Right cardiac atrium (tissue), 5 donors: Measurements from ENCODE around the gene WNK1. TPM values are rescaled to one million over a fixed set of nuclear protein-coding genes. Genes with fewer than 3 reads are reported as not detected.
A peak's percentile ranks its signal among the peaks of the same experiment; 100 is the strongest.

ENCODE experiments used
- ATAC-seq, 2 donors: fragments of 200-7000 bp; cut with Tn5 transposase; one replicate each; pipeline versions ENCODE4 v1.8.0 to v1.9.1; 2020; ENCODE audit warnings: moderate library complexity in 2 of 2, mild to moderate bottlenecking in 1 of 2
- DNase-seq, 3 donors: peaks; one replicate each; pipeline ENCODE4 v3.0.0-alpha.2; 2020
- H3K27ac ChIP-seq: one replicate; pipeline ENCODE4 v1.5.1; 2013; ENCODE audit warnings: mild to moderate bottlenecking, low read length, control low read depth, moderate library complexity
- H3K27me3 ChIP-seq: one replicate; pipeline ENCODE4 v1.6.1; 2013; ENCODE audit not compliant: control insufficient read depth, insufficient read depth
- H3K4me1 ChIP-seq: one replicate; pipeline ENCODE4 v1.6.1; 2013; ENCODE audit warnings: low read length; ENCODE audit not compliant: control insufficient read depth, insufficient read depth
- H3K4me3 ChIP-seq: one replicate; pipeline ENCODE4 v1.5.1; 2013; ENCODE audit warnings: low read length, control low read depth
- H3K9me3 ChIP-seq: one replicate; pipeline ENCODE4 v1.6.1; 2013; ENCODE audit warnings: low read length; ENCODE audit not compliant: control insufficient read depth
- WGBS: extraction: QIAGEN DNeasy Blood & Tissue Kit; methylation state at CpG from one replicate; pipeline ENCODE4 v1.1.7; 2013; 5-methylcytosine and 5-hydroxymethylcytosine counted together
- intact Hi-C, 4 donors: fragments of 100-400 bp; cut with DNase I; formaldehyde crosslinking; loops; one replicate each; pipeline versions ENCODE4 v1.11.0 to v1.14.0; 2022 to 2023
- polyA plus RNA-seq: library from polyadenylated mRNA; stranded (reverse); fragments of 200-250 nt; gene quantifications from one replicate; pipeline ENCODE4 v1.2.3, GENCODE V29; 2013
- total RNA-seq, 4 donors: library from RNA; stranded (reverse); fragmentation: NEBNext Ultra II Directional; extraction: Animal tissue kit (Norgen Biotek cat#: 25700); gene quantifications; one replicate each; pipeline ENCODE4 v1.2.1, GENCODE V29; 2021
- donor health status: healthy with polysubstance abuse.
- donor health status: DM: no; HTN: yes; CAD: no.
- donor health status: DM: no; HTN: no; CAD: no.
- donor health status: DM: no; HTN: yes; CAD: no; lungs with severe emphysema.
- donor health status: DM: yes; HTN: yes; CAD: no.

Gene WNK1
- total and polyA plus RNA-seq, 5 donors = 88.2 to 319 (median 249) TPM

GRCh38 chr12:749751-750270 is 2.6 kb upstream of the WNK1 start:
- DNase-seq (no peak), ATAC-seq (no peak)
- no peak overlapping the region for H3K27ac ChIP-seq
- H3K4me1 ChIP-seq = no peaks in the 10 kb centered on the region
- no peaks in the 10 kb centered on the region for H3K27me3 ChIP-seq
- WGBS = 84% methylated on average over 1 of the region's 1 CpG
- no peak overlapping the region for H3K4me3 ChIP-seq
- H3K9me3 ChIP-seq = no peaks in the 10 kb centered on the region
- intact Hi-C loops = loop anchor here (5.0 to 10.0 kb wide), 8 partner anchors 65 to 178 kb away; partner anchors contain the start of gene NINJ2 (in 1 of the 4)

- intact Hi-C loops = loop anchor here (5.0 to 10.0 kb wide), 7 partner anchors 64 to 178 kb away; no protein-coding TSS in a partner anchor
Observed at GRCh38 chr12:750366-751191, 1.8 kb upstream of the WNK1 start.

DNA sequence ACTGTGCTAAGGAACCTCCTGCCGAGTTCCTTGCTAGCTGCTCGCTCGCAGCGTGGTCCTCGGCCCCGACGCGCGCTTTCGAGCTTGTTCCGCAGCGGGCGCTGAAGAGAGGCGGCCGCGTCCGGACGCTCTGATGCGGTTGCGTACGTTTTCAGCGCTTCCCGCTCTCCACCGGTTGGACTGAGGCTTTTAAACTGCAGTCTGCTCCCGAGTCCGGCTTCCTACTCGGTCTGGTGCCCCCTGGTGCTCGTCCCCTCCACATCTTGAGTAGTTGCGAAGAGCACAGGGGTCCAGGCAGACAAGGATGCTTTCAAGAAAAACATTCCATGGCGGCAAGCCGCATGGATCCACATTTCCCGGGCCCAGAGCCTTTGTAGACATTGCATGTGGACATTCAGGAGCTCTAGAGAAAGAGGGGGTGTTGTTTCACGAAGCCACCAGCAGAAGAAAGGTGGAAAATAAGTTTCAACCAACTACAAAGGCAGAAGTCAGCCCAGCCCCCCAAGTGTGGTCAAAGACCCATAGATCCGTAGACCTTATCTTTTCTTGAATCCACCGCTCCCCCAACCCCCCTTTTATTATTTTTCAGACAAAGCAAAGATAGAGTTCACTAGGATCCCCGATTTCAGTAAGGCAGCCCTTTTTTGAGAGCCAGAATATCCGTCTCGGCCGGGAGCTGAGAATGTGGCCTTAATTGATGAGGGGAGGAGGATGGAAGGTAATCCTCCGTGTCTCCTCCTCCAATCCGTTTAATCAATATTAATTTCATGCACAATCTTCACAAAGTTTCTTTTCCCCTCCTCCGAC is 984 bp upstream of the WNK1 start:
- WGBS = under 1% methylated on average over 42 of the region's 42 CpGs
- Histone ChIP-seq H3K27ac (peak overlapping the region; percentile 82), H3K27me3 (no peaks in the 10 kb centered on the region), H3K4me1 (no peaks in the 10 kb centered on the region), H3K4me3 (peak overlapping the region; percentile 65), H3K9me3 (no peaks in the 10 kb centered on the region)
- intact Hi-C loops = loop anchor here (5.0 to 10.0 kb wide), 7 partner anchors 63 to 179 kb away; no protein-coding TSS in a partner anchor
- DNase-seq = peak; percentile 94 to 98 (median 96)
- peak; percentile 74 to 77 for ATAC-seq

More at GRCh38 chr12:750366-751191, 1.8 kb upstream of the WNK1 start:
- Histone ChIP-seq H3K9me3 (no peaks in the 10 kb centered on the region), H3K4me1 (no peaks in the 10 kb centered on the region), H3K27me3 (no peaks in the 10 kb centered on the region), H3K27ac (peak overlapping the region; percentile 82), H3K4me3 (peak overlapping the region; percentile 36)
- ATAC-seq (no peak), DNase-seq (no peak)
- WGBS = 7% methylated on average over 7 of the region's 7 CpGs

- intact Hi-C loops = loop anchor here (5.0 to 10.0 kb wide), 7 partner anchors 62 to 181 kb away; no protein-coding TSS in a partner anchor
- Histone ChIP-seq H3K4me3 (peak overlapping the region; percentile 59), H3K9me3 (no peaks in the 10 kb centered on the region), H3K27ac (peak overlapping the region; percentile 97), H3K4me1 (no peaks in the 10 kb centered on the region), H3K27me3 (no peaks in the 10 kb centered on the region)
- DNase-seq (peak; percentile 69 to 90 (median 87)), ATAC-seq (peak; percentile 60 to 70)
- under 1% methylated on average over 115 of the region's 115 CpGs for WGBS
Observed at GRCh38 chr12:752695-753610, 574 bp downstream of the WNK1 start.

GRCh38 chr12:753611-754472 is 1.5 kb downstream of the WNK1 start:
- Histone ChIP-seq H3K9me3 (no peaks in the 10 kb centered on the region), H3K4me1 (no peaks in the 10 kb centered on the region), H3K27ac (peak overlapping the region; percentile 97), H3K27me3 (no peaks in the 10 kb centered on the region), H3K4me3 (peak overlapping the region; percentile 59)
- ATAC-seq (peak; percentile 15), DNase-seq (peak; percentile 53 to 85 (median 85))
- under 1% methylated on average over 63 of the region's 63 CpGs for WGBS
- intact Hi-C loops = loop anchor here (5.0 to 10.0 kb wide), 7 partner anchors 61 to 182 kb away; no protein-coding TSS in a partner anchor

GRCh38 chr12:754473-754820 is 2.1 kb downstream of the WNK1 start:
- Histone ChIP-seq H3K27ac (peak overlapping the region; percentile 97), H3K4me3 (peak overlapping the region; percentile 59), H3K27me3 (no peaks in the 10 kb centered on the region), H3K9me3 (no peaks in the 10 kb centered on the region), H3K4me1 (no peaks in the 10 kb centered on the region)
- ATAC-seq (no peak), DNase-seq (no peak)
- intact Hi-C loops = loop anchor here (5.0 to 10.0 kb wide), 7 partner anchors 60 to 182 kb away; no protein-coding TSS in a partner anchor
- WGBS = under 1% methylated on average over 5 of the region's 5 CpGs

DNA sequence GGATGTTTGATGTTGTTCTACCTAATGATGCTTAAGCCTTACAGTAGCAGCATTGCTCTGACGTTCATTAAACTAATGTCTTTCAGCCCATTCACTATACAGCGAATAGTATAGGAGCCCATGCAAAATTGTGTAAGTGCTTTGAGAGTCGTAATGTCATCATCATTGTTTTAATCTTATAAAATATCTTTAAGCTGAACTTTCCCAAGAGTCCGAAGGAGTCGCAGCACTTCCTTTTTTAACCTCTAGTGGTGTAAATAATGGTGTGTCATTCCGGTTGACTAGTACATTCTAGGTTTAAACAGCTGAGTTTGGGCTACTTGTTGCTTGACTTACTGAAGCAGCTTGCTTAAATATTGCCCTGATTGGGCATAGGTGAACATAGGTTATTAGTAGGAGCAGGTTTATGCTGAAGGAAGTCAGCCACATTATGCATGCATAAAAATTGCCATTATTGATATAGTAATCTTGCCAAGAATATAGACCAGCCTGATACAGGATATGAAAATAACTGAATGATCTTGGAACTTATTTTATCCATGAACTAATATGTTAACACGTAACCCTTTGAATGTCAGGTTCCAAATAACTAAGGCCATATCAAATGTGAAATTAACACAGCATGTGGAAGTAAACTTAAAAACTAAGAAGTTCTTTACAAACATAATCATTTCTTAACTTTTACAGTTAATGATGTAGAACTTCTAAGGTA is 2.6 kb downstream of the WNK1 start:
- no peaks in the 10 kb centered on the region for H3K27me3 ChIP-seq
- DNase-seq = no peak
- H3K9me3 ChIP-seq = no peaks in the 10 kb centered on the region
- WGBS = 2% methylated on average over 7 of the region's 7 CpGs
- ATAC-seq = no peak
- no peaks in the 10 kb centered on the region for H3K4me1 ChIP-seq
- H3K27ac ChIP-seq = peak overlapping the region; percentile 61
- H3K4me3 ChIP-seq = peak overlapping the region; percentile 59
- intact Hi-C loops = loop anchor here (5.0 to 10.0 kb wide), 7 partner anchors 60 to 183 kb away; no protein-coding TSS in a partner anchor

DNA sequence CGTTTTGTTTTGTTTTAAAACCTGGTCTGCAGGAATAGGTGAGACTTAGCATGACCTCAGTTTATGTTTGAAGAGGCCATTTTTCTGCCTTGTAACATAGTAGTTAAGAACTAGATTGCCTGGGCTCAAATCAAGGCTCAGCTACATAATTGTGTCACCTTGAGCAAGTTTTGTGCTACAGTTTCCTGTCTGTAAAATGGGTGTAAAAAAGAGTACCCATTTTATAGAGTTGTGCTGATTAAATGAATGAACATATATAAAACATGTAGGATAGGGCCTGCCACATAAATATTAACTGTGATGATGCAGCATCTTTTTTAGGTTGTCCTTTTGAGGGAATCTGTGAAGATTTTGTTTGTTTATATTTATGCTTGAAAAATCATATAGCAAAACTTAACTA is 7.2 kb downstream of the WNK1 start:
- WGBS = 71% methylated on average over 1 of the region's 1 CpG
- H3K27me3 ChIP-seq = no peaks in the 10 kb centered on the region
- no peak overlapping the region for H3K4me3 ChIP-seq
- H3K27ac ChIP-seq = no peak overlapping the region
- no peak for DNase-seq
- H3K9me3 ChIP-seq = no peaks in the 10 kb centered on the region
- ATAC-seq = no peak
- H3K4me1 ChIP-seq = peaks cover under 1% of the 10 kb centered on the region
- intact Hi-C loops = loop anchor here (10.0 kb wide), 2 partner anchors 55 to 115 kb away; no protein-coding TSS in a partner anchor

DNA sequence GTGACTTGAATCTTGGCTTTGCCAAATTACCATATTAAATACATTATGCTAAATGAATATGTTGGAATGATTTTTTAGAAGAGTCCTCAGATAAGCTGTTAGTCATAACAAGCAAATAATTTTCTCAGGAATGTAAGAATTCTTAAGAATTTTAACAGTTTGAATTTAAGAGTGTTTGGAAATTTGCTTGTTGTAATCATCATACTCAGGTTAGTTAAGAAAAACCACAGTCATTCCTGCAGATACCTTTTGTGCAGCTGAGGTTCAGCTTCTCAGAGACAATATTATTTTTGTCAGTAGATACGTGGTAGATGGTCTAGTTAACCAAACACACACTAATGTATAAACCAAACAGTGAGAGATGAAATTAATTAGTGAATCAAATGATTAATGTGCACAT is 8.9 kb downstream of the WNK1 start:
- ATAC-seq (no peak), DNase-seq (no peak)
- Histone ChIP-seq H3K27me3 (no peaks in the 10 kb centered on the region), H3K9me3 (no peaks in the 10 kb centered on the region), H3K4me1 (peaks cover 4% of the 10 kb centered on the region), H3K27ac (no peak overlapping the region), H3K4me3 (no peak overlapping the region)
- intact Hi-C loops = no loop called here
- 54% methylated on average over 1 of the region's 1 CpG for WGBS
